Neural cell (in vitro differentiated cells): Measurements from ENCODE around the gene KDM4B. TPM values are rescaled to one million over a fixed set of nuclear protein-coding genes. Genes with fewer than 3 reads are reported as not detected.

Source experiments
- H2AFZ ChIP-seq: fragments of 200-600, 300-800 bp; sonication (generic), shearing (Covaris generic); 2 replicates; pipeline ENCODE4 v1.6.0; 2014; ENCODE audit warnings: low read depth, mild to moderate bottlenecking, antibody characterized with exemption, low read length, moderate library complexity
- H3F3A ChIP-seq: fragments of 200-600 bp; shearing (Covaris generic); 2 replicates; pipeline ENCODE4 v1.6.1; 2016; ENCODE audit warnings: mild to moderate bottlenecking, moderate library complexity, mixed read lengths, antibody characterized with exemption, low read length; ENCODE audit not compliant: insufficient read depth, poor library complexity, severe bottlenecking
- H3K27ac ChIP-seq: fragments of 200-600, 300-800 bp; sonication (generic), shearing (Covaris generic); 2 replicates; pipeline ENCODE4 v1.5.1; 2014; ENCODE audit warnings: mild to moderate bottlenecking, low read length, moderate library complexity
- H3K27me3 ChIP-seq: fragments of 300-800, 200-600 bp; sonication (generic), shearing (Covaris generic); 2 replicates; pipeline ENCODE4 v1.6.0; 2014; ENCODE audit warnings: mild to moderate bottlenecking, low read depth, low read length, moderate library complexity; ENCODE audit not compliant: insufficient read depth
- H3K36me3 ChIP-seq: fragments of 300-800, 200-600 bp; sonication (generic), shearing (Covaris generic); 2 replicates; pipeline ENCODE4 v1.5.1; 2014; ENCODE audit warnings: mild to moderate bottlenecking, antibody characterized with exemption, low read length, moderate library complexity; ENCODE audit not compliant: insufficient read depth
- H3K4me2 ChIP-seq: fragments of 300-800, 200-600 bp; sonication (generic), shearing (Covaris generic); 2 replicates; pipeline ENCODE4 v1.6.0; 2014; ENCODE audit warnings: mild to moderate bottlenecking, low read length
- H3K4me3 ChIP-seq: fragments of 300-800, 200-600 bp; sonication (generic), shearing (Covaris generic); 2 replicates; pipeline ENCODE4 v1.5.1; 2014; ENCODE audit warnings: mild to moderate bottlenecking, low read length, moderate library complexity
- H3K79me2 ChIP-seq: fragments of 200-600 bp; shearing (Covaris generic); replicated peaks from 2 replicates; pipeline ENCODE4 v1.6.0; 2014; ENCODE audit warnings: mild to moderate bottlenecking, low read length, moderate library complexity; ENCODE audit not compliant: insufficient read depth
- H3K9ac ChIP-seq: fragments of 300-800, 200-600 bp; sonication (generic), shearing (Covaris generic); 2 replicates; pipeline ENCODE4 v1.6.1; 2016; ENCODE audit warnings: mild to moderate bottlenecking, low read length, mixed read lengths
- H3K9me2 ChIP-seq: fragments of 200-600 bp; shearing (Covaris generic); 2 replicates; pipeline ENCODE4 v1.6.1; 2016; ENCODE audit warnings: mild to moderate bottlenecking, low read length, mixed read lengths; ENCODE audit not compliant: insufficient read depth
- H3K9me3 ChIP-seq: fragments of 200-600, 300-800 bp; sonication (generic), shearing (Covaris generic); 2 replicates; pipeline ENCODE4 v1.6.1; 2016; ENCODE audit warnings: mild to moderate bottlenecking, mixed run types, low read length, moderate library complexity, mixed read lengths
- H4K20me1 ChIP-seq: fragments of 200-600 bp; shearing (Covaris generic); 2 replicates; pipeline ENCODE4 v1.6.1; 2016; ENCODE audit warnings: mild to moderate bottlenecking, mixed run types; ENCODE audit not compliant: insufficient read depth
- EP300 ChIP-seq: fragments of 450-650 bp; conservative IDR thresholded peaks from 2 replicates; pipeline ENCODE4 v1.6.1; 2014; ENCODE audit warnings: antibody characterized with exemption, mild to moderate bottlenecking, moderate library complexity; ENCODE audit not compliant: poor library complexity, severe bottlenecking
- EZH2 ChIP-seq: fragments of 200-600, 300-800 bp; shearing (Covaris generic), sonication (generic); IDR thresholded peaks from 2 replicates; pipeline ENCODE4 v1.6.1; 2014; ENCODE audit warnings: antibody characterized with exemption, low read length, borderline replicate concordance, mild to moderate bottlenecking; ENCODE audit not compliant: insufficient read depth, poor library complexity, severe bottlenecking
- MXI1 ChIP-seq: fragments of 450-650 bp; conservative IDR thresholded peaks from 2 replicates; pipeline ENCODE4 v1.6.1; 2014; ENCODE audit warnings: antibody characterized with exemption, mild to moderate bottlenecking; ENCODE audit not compliant: poor library complexity, severe bottlenecking
- POLR2AphosphoS5 ChIP-seq: IDR thresholded peaks from 2 replicates; pipeline ENCODE4 v1.6.1; 2012
- RAD21 ChIP-seq: fragments of 450-650 bp; conservative IDR thresholded peaks from 2 replicates; pipeline ENCODE4 v1.6.1; 2014; ENCODE audit warnings: antibody characterized with exemption, mild to moderate bottlenecking, moderate library complexity
- SMC3 ChIP-seq: fragments of 450-650 bp; conservative IDR thresholded peaks from 2 replicates; pipeline ENCODE4 v1.6.1; 2014; ENCODE audit warnings: antibody characterized with exemption, mild to moderate bottlenecking, moderate library complexity; ENCODE audit not compliant: poor library complexity
- TAF1 ChIP-seq: IDR thresholded peaks from 2 replicates; pipeline ENCODE4 v1.6.1; 2012; ENCODE audit warnings: low read depth
- polyA plus RNA-seq: library from polyadenylated mRNA; depleted of rRNA; stranded (reverse); fragments of >200 nt; gene quantifications from 2 replicates; pipeline ENCODE4 v1.2.3, GENCODE V29; 2014
- TF ChIP-seq, protein P1 (sequence below): fragments of 450-650 bp; IDR thresholded peaks from 2 replicates; pipeline ENCODE4 v1.5.1; 2014; ENCODE audit warnings: antibody characterized with exemption, mild to moderate bottlenecking, moderate library complexity; ENCODE audit not compliant: poor library complexity, severe bottlenecking
- TF ChIP-seq, protein P2 (sequence below): IDR thresholded peaks from 2 replicates; pipeline ENCODE4 v1.6.1; 2012; ENCODE audit warnings: borderline replicate concordance

KDM4B gene
- polyA plus RNA-seq, 1 donor from 2014 or later: 19.1 TPM

DNA sequence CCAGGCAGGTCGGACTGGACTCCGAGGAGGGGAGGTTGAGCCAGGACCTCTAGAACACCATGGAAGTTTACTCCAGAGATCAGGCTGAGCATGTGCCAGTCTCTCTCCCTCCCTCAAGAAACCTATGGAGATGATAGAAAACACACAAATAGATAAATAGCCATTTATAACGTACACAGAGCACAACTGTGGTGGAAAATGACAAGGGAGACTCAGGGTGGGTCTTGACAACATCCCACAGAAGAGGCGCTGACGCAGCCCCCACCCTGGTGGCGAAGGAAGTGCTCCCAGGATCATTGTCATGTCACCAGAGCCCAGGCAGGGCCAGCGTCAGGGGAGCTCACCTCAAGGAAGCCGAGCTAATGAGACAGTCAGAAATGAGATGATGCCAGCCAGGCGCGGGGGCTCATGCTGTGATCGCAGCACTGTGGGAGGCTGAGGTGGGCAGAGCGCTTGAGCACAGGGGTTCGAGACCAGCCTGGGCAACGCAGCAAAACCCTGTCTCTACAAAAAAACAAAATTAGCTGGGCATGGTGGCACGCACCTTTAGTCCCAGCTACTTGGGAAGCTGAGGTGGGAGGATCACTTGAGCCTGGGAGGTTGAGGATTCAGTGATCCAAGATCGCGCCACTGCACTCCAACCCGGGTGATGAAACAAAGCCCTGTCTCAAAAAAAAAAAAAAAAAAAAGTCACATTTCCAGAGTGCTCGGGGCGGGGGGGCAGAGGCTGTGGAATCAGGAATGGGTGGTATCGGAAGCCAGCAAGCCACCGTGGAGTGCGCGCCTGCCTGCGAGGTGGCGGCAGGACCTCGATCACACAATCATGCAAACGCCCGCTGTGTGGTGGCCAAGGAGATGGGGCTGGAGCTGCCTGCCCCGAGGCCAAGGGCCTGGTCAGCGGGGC lies 178.4 kb downstream of the KDM4B start:
- Histone ChIP-seq H3K36me3 (no peaks in the 10 kb centered on the region), H3K9me3 (no peaks in the 10 kb centered on the region), H3K9ac (no peak overlapping the region), H3K27ac (no peak overlapping the region), H3K4me3 (no peak overlapping the region), H4K20me1 (no peaks in the 10 kb centered on the region), H3K79me2 (no peaks in the 10 kb centered on the region), H3K4me2 (no peak overlapping the region), H3F3A (no peaks in the 10 kb centered on the region), H3K27me3 (no peaks in the 10 kb centered on the region), H2AFZ (no peak overlapping the region), H3K9me2 (no peaks in the 10 kb centered on the region)
- TF ChIP-seq RAD21 (no peak), EP300 (no peak), EZH2 (no peak), SMC3 (no peak), TAF1 (no peak), POLR2AphosphoS5 (no peak), MXI1 (no peak)
- TF ChIP-seq, protein P1, sequence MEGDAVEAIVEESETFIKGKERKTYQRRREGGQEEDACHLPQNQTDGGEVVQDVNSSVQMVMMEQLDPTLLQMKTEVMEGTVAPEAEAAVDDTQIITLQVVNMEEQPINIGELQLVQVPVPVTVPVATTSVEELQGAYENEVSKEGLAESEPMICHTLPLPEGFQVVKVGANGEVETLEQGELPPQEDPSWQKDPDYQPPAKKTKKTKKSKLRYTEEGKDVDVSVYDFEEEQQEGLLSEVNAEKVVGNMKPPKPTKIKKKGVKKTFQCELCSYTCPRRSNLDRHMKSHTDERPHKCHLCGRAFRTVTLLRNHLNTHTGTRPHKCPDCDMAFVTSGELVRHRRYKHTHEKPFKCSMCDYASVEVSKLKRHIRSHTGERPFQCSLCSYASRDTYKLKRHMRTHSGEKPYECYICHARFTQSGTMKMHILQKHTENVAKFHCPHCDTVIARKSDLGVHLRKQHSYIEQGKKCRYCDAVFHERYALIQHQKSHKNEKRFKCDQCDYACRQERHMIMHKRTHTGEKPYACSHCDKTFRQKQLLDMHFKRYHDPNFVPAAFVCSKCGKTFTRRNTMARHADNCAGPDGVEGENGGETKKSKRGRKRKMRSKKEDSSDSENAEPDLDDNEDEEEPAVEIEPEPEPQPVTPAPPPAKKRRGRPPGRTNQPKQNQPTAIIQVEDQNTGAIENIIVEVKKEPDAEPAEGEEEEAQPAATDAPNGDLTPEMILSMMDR: no peak
- TF ChIP-seq, protein P2, sequence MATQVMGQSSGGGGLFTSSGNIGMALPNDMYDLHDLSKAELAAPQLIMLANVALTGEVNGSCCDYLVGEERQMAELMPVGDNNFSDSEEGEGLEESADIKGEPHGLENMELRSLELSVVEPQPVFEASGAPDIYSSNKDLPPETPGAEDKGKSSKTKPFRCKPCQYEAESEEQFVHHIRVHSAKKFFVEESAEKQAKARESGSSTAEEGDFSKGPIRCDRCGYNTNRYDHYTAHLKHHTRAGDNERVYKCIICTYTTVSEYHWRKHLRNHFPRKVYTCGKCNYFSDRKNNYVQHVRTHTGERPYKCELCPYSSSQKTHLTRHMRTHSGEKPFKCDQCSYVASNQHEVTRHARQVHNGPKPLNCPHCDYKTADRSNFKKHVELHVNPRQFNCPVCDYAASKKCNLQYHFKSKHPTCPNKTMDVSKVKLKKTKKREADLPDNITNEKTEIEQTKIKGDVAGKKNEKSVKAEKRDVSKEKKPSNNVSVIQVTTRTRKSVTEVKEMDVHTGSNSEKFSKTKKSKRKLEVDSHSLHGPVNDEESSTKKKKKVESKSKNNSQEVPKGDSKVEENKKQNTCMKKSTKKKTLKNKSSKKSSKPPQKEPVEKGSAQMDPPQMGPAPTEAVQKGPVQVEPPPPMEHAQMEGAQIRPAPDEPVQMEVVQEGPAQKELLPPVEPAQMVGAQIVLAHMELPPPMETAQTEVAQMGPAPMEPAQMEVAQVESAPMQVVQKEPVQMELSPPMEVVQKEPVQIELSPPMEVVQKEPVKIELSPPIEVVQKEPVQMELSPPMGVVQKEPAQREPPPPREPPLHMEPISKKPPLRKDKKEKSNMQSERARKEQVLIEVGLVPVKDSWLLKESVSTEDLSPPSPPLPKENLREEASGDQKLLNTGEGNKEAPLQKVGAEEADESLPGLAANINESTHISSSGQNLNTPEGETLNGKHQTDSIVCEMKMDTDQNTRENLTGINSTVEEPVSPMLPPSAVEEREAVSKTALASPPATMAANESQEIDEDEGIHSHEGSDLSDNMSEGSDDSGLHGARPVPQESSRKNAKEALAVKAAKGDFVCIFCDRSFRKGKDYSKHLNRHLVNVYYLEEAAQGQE: no peak

DNA sequence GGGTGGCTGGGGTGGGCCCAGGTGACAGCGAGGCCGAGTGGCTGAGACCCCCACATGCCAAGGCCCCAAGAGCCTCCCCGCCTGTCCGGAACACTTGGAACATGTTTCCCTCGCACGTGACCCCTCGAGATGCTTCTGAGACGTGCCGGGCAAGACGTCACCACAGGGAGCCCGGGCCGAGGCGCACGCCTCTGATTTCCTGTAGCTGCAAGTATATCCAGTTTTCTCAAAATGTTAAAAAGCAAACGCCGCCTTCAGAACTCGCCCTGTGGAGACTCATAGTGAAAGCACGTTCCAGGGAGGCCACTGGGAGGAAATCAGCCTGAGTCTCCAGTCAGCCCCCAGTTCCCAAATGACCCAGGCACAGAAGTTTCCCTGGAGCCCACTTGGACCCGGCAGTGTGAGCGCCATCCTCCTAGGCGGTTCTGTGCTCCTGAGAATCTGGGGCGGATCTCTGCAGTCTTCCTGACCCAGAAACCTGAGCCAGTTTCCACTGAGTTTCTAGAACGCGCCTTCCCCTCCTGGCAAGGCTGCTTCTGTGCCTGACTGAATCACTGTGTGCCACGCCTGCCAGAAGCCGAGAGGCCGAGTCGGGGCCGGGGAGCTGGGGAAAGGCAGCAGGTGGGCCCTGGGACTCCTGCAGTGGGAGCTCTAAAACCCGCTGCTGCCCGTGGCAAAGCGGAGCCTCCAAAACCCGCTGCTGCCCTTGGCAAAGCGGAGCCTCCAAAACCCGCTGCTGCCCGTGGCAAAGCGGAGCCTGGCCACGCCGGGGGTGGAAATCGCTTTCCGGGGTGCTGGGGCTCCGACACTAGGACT lies 179.3 kb downstream of the KDM4B start:
- no peak overlapping the region for H3K27ac ChIP-seq
- no peak for TF ChIP-seq TAF1
- no peak for TF ChIP-seq RAD21
- TF ChIP-seq EZH2: no peak
- TF ChIP-seq, protein P1: no peak
- no peaks in the 10 kb centered on the region for H3K9me2 ChIP-seq
- H3K9ac ChIP-seq: no peak overlapping the region
- H3K9me3 ChIP-seq: no peaks in the 10 kb centered on the region
- H3K79me2 ChIP-seq: no peaks in the 10 kb centered on the region
- no peak overlapping the region for H3K4me3 ChIP-seq
- no peaks in the 10 kb centered on the region for H3K27me3 ChIP-seq
- no peak overlapping the region for H2AFZ ChIP-seq
- no peak overlapping the region for H3K4me2 ChIP-seq
- no peaks in the 10 kb centered on the region for H4K20me1 ChIP-seq
- no peaks in the 10 kb centered on the region for H3F3A ChIP-seq
- no peaks in the 10 kb centered on the region for H3K36me3 ChIP-seq
